GM12875 (cell line): Measurements from ENCODE around the gene KANK4.

Experiments used
- H3K4me3 ChIP-seq: one replicate; pipeline ENCODE4 v1.5.1; 2011; ENCODE audit warnings: low read depth, low read length, control low read depth
- CTCF ChIP-seq: IDR thresholded peaks from 2 replicates; pipeline ENCODE4 v1.5.1; 2011; ENCODE audit warnings: low read depth, mild to moderate bottlenecking, control low read depth, inconsistent platforms, low read length, moderate library complexity, borderline replicate concordance; ENCODE audit not compliant: insufficient read depth

The KANK4 gene

GRCh38 chr1:62318756-62319544 is at the start of gene KANK4:
TSS of gene KANK4 (minus strand) at chr1:62319434. CDS start at chr1:62281564, 37,870 bp downstream.
- TF ChIP-seq CTCF = no peak
- H3K4me3 ChIP-seq = no peak within 1 kb of the TSS

- TF ChIP-seq CTCF = no peak
These were observed 49.8 kb upstream of the KANK4 start for GRCh38 chr1:62368989-62369388.

GRCh38 chr1:62367005-62367557 is 47.8 kb upstream of the KANK4 start:
- H3K4me3 ChIP-seq = no peak overlapping the region
- TF ChIP-seq CTCF = no peak

More at GRCh38 chr1:62368989-62369388, 49.8 kb upstream of the KANK4 start:
- no peak overlapping the region for H3K4me3 ChIP-seq

- no peak for TF ChIP-seq CTCF
- H3K4me3 ChIP-seq = no peak overlapping the region
These were observed 45.5 kb upstream of the KANK4 start for GRCh38 chr1:62364721-62365120.

GRCh38 chr1:62362926-62363325 is 43.7 kb upstream of the KANK4 start:
- TF ChIP-seq CTCF = no peak
- H3K4me3 ChIP-seq = no peak overlapping the region

GRCh38 chr1:62362061-62362917 is 43.1 kb upstream of the KANK4 start:
- no peak overlapping the region for H3K4me3 ChIP-seq

More at GRCh38 chr1:62362061-62362917, 43.1 kb upstream of the KANK4 start:
- no peak for TF ChIP-seq CTCF
